HG03571 (cell line): Measurements from ENCODE around the gene VTI1B.
A peak's percentile ranks its signal among the peaks of the same experiment; 100 is the strongest.
"Not testable (repeated sequence)": the region's sequence is repeated elsewhere in the genome, so short reads cannot be mapped to it uniquely, and the experiment has no call there.

Experiments used
- ATAC-seq: cut with Tn5 transposase; IDR thresholded peaks from one replicate; pipeline ENCODE4 v1.9.1; 2021; ENCODE audit not compliant: unreplicated experiment

Gene VTI1B

GRCh38 chr14:67630938-67631337 lies 43.5 kb downstream of the VTI1B start:
- ATAC-seq: no peak

DNA sequence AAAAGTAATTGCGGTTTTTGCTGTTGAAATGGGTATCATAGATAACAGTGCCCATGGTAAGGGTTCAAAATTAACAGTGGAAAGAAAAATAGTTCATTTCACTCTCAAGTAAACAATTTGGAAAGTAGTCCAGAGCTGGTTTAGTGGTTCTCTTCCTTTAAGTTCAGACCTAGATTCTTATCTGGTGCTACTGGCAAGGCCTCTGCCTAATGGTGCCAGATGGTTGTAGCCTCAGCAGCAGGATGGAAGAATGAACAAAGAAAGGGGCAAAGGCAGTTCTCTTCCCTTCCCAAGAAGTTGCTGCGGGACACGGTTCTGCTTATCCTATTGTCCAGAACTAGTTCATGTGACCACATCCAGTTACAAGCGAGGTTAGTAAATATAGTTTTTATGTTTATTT lies 44.2 kb downstream of the VTI1B start:
- ATAC-seq: no peak

DNA sequence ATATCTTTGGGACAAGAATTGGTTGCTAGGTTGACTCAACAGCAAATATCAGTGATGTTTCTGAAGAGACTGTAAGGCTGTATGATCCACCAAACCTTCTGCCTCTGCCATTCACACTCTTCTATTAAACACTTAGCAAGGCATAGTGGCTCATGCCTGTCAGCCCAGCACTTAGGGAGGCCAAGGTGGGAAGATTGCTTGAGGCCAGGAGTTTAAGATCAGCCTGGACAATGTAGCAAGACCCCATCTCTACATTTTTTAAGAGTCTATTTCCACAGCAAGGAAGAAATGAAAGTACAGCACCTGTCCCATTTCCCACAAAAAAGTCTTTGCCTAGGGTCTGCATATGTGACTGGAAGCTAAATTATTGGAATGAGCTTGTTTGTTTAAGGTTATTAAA lies 46.9 kb downstream of the VTI1B start:
- no peak for ATAC-seq

DNA sequence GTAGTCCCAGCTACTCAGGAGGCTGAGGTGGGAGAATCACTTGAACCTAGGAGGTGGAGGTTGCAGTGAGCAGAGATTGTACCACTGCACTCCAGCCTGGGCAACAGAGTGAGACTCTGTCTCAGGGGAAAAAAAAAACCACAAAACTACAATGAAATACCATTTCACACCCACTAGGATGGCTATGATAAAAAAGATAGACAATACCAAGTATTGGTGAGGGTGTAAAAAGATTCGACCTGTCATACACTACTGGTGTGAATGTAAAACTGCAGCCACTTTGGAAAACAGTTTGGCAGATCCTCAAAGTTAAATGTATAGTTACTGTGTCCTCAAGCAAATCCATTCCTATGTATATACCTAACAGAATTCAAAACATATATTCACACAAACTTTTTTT lies 48.3 kb downstream of the VTI1B start:
- ATAC-seq: not testable (repeated sequence)

GRCh38 chr14:67623114-67623513 lies 51.3 kb downstream of the VTI1B start:
- no peak for ATAC-seq

GRCh38 chr14:67622675-67623074 lies 51.8 kb downstream of the VTI1B start:
- no peak for ATAC-seq

DNA sequence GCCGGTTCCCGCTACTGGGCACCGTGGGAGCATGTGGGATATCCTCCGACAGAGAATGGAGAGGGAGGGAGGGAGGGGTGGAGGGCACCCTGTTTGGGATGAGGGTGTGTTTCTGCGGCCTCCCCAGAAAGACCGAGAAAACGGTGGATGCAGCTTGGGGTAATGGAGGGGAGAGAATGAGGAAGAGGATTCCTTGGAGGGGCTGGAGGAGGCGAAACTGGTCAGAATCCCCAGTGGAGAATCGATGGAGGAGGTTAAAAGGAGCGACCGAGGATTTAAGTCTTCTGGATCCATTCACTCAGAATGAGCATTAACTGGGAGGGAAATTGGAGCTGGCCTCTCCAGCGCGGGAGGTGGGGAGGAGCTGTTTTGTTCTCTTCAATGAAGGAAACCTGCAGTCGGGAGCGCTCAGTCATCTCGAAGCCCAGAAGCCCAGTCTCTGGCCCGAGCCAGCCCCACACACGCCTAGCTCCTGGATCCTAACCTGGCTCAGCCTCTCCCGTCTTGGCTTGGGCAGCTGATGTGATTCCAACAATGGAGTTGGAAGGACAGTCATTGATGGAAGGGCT lies 54.1 kb downstream of the VTI1B start:
- no peak for ATAC-seq

GRCh38 chr14:67619446-67620216 lies 54.8 kb downstream of the VTI1B start, which contains the start of gene ARG2:
Gene ARG2, plus strand, starts transcription at chr14:67619920. Its CDS starts 58 bp downstream, at chr14:67619978.
- peak; percentile 96 for ATAC-seq

- no peak for ATAC-seq
Measured at GRCh38 chr14:67618617-67619063, 55.8 kb downstream of the VTI1B start.

GRCh38 chr14:67610491-67610890 lies 63.9 kb downstream of the VTI1B start:
- ATAC-seq: no peak

DNA sequence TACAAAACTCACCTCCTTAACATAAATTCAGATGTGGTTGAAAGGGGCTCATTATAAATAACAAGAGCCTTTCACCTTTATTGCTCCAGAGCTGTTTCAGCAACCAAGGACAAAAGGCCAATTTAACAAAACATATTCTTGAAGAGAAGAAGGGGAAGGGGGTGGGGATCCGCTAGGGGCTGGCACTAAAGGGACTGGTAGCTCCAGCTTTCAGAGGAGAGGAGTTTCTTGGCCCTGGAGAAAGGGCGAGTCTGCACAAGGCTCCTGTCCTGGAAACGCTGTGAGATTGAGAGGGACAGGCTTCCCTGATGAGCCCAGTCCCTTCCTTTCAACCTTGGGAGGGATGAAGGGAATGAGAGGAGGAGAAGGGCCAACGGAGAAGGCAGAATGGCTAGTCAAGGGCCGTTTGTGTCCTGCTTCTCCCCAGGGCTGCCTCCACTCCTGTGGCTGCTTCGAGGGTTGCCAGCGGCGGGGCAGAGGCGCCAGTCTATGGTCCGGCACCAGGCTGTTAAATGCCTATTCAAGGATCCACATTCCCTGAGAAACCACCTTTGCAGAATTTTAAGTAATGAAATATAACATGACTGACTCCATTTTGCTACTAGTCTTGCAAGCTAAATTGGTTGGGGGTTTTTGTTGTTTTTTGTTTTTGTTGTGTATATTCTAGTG lies 64.7 kb downstream of the VTI1B start:
- ATAC-seq: no peak

GRCh38 chr14:67607646-67608045 lies 66.8 kb downstream of the VTI1B start:
- ATAC-seq: no peak

- peak; percentile 70 for ATAC-seq
Measured at GRCh38 chr14:67602995-67603545, 71.4 kb downstream of the VTI1B start.

GRCh38 chr14:67602076-67602475 lies 72.4 kb downstream of the VTI1B start:
- no peak for ATAC-seq

GRCh38 chr14:67600562-67600974 lies 73.9 kb downstream of the VTI1B start:
- not testable (repeated sequence) for ATAC-seq

- peak; percentile 85 for ATAC-seq
Measured at GRCh38 chr14:67599698-67600561, 74.5 kb downstream of the VTI1B start, which contains the start of gene PIGH. Gene PIGH, minus strand, starts transcription at chr14:67600268. Its CDS starts 65 bp downstream, at chr14:67600203.
